GM19351 (cell line): ENCODE data around the gene NUDT22.

Experiments used
- ATAC-seq: cut with Tn5 transposase; IDR thresholded peaks from one replicate; pipeline ENCODE4 v1.9.1; 2021; ENCODE audit warnings: mild to moderate bottlenecking, moderate library complexity; ENCODE audit not compliant: unreplicated experiment

The NUDT22 gene

GRCh38 chr11:64268893-64269539, 42.9 kb downstream of the NUDT22 start:
- ATAC-seq: peak; percentile 9

GRCh38 chr11:64269540-64270220, 43.6 kb downstream of the NUDT22 start:
- ATAC-seq: peak; percentile 67

- no peak for ATAC-seq
These were observed 49.1 kb downstream of the NUDT22 start for GRCh38 chr11:64275031-64275800.

GRCh38 chr11:64275841-64276240, 49.8 kb downstream of the NUDT22 start:
- no peak for ATAC-seq

GRCh38 chr11:64276653-64277431, 50.8 kb downstream of the NUDT22 start:
- no peak for ATAC-seq

GRCh38 chr11:64278576-64279190, 52.6 kb downstream of the NUDT22 start:
- ATAC-seq: no peak
